Lower leg skin (tissue), 3 donors: ENCODE results near the gene TDRD9.

Experiments
- POLR2A ChIP-seq, 2 donors: fragments of 450-650 bp; IDR thresholded peaks; one replicate each; pipeline ENCODE4 v1.6.1; 2016 to 2017; ENCODE audit warnings: antibody characterized with exemption in 2 of 2, mild to moderate bottlenecking in 1 of 2, moderate library complexity in 1 of 2
- TF ChIP-seq, protein P1 (sequence below), 3 donors: fragments of 450-650 bp; IDR thresholded peaks; one replicate each; pipeline ENCODE4 v1.5.1; 2016; ENCODE audit warnings: antibody characterized with exemption in 3 of 3, mild to moderate bottlenecking in 3 of 3, moderate library complexity in 2 of 3

DNA sequence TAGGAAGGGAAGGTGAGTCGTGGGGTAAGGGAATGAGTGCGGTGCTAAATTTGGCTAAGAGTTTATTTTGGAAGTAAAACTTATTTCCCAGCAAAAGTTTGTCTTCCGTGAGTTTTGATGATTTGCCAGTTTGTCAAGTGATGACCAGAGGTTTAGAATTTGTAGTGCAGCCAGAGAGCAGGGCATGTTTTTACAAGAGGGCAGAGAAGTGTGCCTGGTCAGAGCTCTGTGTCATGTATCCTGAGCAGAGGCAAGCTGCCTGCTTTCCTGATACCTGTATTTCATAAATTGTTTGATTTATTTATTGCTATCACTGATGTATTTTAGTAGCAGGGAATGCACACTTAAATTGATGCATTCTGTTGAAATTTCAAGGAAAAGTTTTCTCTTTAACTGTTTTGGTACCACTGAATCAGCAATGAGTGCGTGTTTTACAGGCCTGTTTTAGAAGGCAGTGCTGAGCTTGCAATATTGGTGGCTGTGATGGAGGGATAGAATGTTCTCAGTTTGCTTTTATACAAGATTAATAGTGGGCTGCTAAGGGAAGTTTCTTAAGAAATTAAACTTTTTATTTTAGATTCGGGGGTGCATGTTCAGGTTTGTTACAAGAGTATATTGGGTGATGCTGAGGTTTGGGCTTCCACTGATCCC is 33.8 kb downstream of the TDRD9 start:
- TF ChIP-seq, protein P1, sequence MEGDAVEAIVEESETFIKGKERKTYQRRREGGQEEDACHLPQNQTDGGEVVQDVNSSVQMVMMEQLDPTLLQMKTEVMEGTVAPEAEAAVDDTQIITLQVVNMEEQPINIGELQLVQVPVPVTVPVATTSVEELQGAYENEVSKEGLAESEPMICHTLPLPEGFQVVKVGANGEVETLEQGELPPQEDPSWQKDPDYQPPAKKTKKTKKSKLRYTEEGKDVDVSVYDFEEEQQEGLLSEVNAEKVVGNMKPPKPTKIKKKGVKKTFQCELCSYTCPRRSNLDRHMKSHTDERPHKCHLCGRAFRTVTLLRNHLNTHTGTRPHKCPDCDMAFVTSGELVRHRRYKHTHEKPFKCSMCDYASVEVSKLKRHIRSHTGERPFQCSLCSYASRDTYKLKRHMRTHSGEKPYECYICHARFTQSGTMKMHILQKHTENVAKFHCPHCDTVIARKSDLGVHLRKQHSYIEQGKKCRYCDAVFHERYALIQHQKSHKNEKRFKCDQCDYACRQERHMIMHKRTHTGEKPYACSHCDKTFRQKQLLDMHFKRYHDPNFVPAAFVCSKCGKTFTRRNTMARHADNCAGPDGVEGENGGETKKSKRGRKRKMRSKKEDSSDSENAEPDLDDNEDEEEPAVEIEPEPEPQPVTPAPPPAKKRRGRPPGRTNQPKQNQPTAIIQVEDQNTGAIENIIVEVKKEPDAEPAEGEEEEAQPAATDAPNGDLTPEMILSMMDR (IDR thresholded peaks at IDR 0.05), result no peak
- no peak for TF ChIP-seq POLR2A (IDR thresholded peaks at IDR 0.05)
